MCF 10A (cell line): ENCODE data around the gene THSD7B. TPM values are rescaled to one million over a fixed set of nuclear protein-coding genes. Genes with fewer than 3 reads are reported as not detected.
A peak's percentile ranks its signal among the peaks of the same experiment; 100 is the strongest.
"Not testable (repeated sequence)": the region's sequence is repeated elsewhere in the genome, so short reads cannot be mapped to it uniquely, and the experiment has no call there.

Experiments used
- BruUV-seq: library from RNA; stranded (reverse); fragments of 400-500 nt; replicated peaks from 2 replicates; lab custom pipeline; 2021; lab: Mats Ljungman, UMichigan
- CTCF ChIA-PET: fragments of 300-600 bp; sonication (Branson Sonifier 250); formaldehyde crosslinking; extraction: SDS; loops from one replicate; lab custom pipeline; 2021; ENCODE audit warnings: antibody characterized with exemption, inconsistent platforms; lab: Yijun Ruan, JAX
- POLR2A ChIA-PET: fragments of 300-600, 350-650 bp; sonication (Branson Sonifier 250); formaldehyde crosslinking; extraction: SDS; loops from one replicate; lab custom pipeline; 2020; ENCODE audit warnings: antibody characterized with exemption, inconsistent platforms; lab: Yijun Ruan, JAX
- DNase-seq: peaks from one replicate; pipeline ENCODE4 v3.0.0-alpha.2; 2018; ENCODE audit not compliant: unreplicated experiment
- H3K27ac Mint-ChIP-seq: one replicate; pipeline ENCODE4 v1.8.0; 2022; ENCODE audit warnings: mild to moderate bottlenecking, low read depth, mixed read lengths; ENCODE audit not compliant: unreplicated experiment
- H3K27me3 Mint-ChIP-seq: one replicate; pipeline ENCODE4 v1.8.0; 2022; ENCODE audit warnings: mixed read lengths; ENCODE audit not compliant: insufficient read depth, unreplicated experiment
- H3K36me3 Mint-ChIP-seq: one replicate; pipeline ENCODE4 v1.8.0; 2022; ENCODE audit warnings: mild to moderate bottlenecking, moderate library complexity, mixed read lengths; ENCODE audit not compliant: insufficient read depth, unreplicated experiment
- H3K4me1 Mint-ChIP-seq: one replicate; pipeline ENCODE4 v1.8.0; 2022; ENCODE audit warnings: mixed read lengths; ENCODE audit not compliant: insufficient read depth, unreplicated experiment
- H3K4me3 Mint-ChIP-seq: one replicate; pipeline ENCODE4 v1.8.0; 2022; ENCODE audit warnings: mild to moderate bottlenecking, moderate library complexity, mixed read lengths; ENCODE audit not compliant: unreplicated experiment
- H3K9me3 Mint-ChIP-seq: one replicate; pipeline ENCODE4 v1.8.0; 2022; ENCODE audit warnings: mixed read lengths; ENCODE audit not compliant: unreplicated experiment
- intact Hi-C: fragments of 100-400 bp; cut with micrococcal nuclease; formaldehyde crosslinking; loops from 2 replicates; pipeline ENCODE4 v1.14.1; 2022
- total RNA-seq: library from RNA; stranded (reverse); gene quantifications from 2 replicates; pipeline ENCODE4 v1.2.3, GENCODE V29; 2022
- TF ChIP-seq, protein P1 (sequence below): fragments of 200-600 bp; IDR thresholded peaks from one replicate; pipeline ENCODE4 v1.8.0; 2022; ENCODE audit warnings: antibody characterized with exemption, mild to moderate bottlenecking; ENCODE audit not compliant: unreplicated experiment

THSD7B gene
- total RNA-seq, 1 experiment from 2014 or later = not detected

DNA sequence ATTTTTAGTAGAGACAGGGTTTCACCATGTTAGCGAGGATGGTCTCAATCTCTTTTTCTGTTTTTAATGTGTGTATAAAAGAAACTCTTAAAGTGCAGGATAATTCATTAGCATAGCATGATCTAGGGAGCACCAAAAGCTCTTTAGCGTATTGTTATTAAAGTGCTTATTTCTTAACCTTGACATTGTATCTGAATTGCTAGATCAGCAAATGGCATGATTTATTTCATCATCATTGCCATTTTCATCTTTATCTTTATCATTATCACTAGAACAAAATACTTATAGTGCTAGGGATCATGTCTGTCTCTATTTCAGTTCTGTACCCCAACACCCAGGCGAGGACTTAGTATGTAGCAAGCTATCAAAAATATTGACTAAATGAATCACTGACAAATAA, 805.1 kb downstream of the THSD7B start:
- Mint-ChIP-seq H3K9me3 (peaks cover 8% of the 10 kb centered on the region), H3K4me3 (no peak overlapping the region), H3K36me3 (peaks cover 4% of the 10 kb centered on the region), H3K4me1 (no peaks in the 10 kb centered on the region), H3K27me3 (no peaks in the 10 kb centered on the region), H3K27ac (no peak overlapping the region)
- intact Hi-C loops = no loop called here
- CTCF ChIA-PET = interaction anchor here (0.9 kb wide), 1 partner anchor 90 kb away, joined by 5 read pairs; no protein-coding TSS in a partner anchor
- no TSS peak for BruUV-seq
- DNase-seq = no peak
- POLR2A ChIA-PET = no interaction called here
- TF ChIP-seq, protein P1, sequence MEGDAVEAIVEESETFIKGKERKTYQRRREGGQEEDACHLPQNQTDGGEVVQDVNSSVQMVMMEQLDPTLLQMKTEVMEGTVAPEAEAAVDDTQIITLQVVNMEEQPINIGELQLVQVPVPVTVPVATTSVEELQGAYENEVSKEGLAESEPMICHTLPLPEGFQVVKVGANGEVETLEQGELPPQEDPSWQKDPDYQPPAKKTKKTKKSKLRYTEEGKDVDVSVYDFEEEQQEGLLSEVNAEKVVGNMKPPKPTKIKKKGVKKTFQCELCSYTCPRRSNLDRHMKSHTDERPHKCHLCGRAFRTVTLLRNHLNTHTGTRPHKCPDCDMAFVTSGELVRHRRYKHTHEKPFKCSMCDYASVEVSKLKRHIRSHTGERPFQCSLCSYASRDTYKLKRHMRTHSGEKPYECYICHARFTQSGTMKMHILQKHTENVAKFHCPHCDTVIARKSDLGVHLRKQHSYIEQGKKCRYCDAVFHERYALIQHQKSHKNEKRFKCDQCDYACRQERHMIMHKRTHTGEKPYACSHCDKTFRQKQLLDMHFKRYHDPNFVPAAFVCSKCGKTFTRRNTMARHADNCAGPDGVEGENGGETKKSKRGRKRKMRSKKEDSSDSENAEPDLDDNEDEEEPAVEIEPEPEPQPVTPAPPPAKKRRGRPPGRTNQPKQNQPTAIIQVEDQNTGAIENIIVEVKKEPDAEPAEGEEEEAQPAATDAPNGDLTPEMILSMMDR = no peak

DNA sequence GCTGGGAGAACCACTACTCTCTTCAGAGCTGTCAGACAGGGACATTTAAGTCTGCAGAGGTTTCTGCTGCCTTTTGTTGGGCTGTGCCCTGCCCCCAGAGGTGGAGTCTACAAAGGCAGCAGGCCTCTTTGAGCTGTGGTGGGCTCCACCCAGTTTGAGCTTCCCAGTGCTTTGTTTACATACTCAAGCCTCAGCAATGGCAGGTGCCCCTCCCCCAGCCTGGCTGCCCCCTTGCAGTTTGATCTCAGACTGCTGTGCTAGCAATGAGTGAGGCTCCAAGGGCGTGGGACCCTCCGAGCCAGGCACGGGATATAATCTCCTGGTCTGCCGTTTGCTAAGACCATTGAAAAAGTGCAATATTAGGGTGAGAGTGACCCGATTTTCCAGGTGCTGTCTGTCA, 822.5 kb downstream of the THSD7B start:
- H3K9me3 Mint-ChIP-seq = not testable (repeated sequence)

DNA sequence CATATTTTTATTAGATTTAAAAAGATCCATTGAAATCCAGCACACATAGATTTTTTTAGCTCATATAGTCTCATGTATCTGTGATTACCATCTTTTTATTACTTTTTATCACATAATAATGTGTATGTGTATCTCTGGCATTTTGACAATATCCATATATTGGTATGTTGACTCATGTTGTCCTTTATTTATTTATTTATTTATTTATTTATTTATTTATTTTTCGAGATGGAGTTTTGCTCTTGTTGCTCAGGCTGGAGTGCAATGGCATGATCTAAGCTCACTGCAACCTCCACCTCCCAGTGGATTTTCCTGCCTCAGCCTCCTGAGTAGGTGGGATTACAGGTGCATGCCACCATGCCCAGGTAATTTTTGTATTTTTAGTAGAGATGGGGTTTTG, 823.2 kb downstream of the THSD7B start:
- H3K36me3 Mint-ChIP-seq, DNase-seq, BruUV-seq, POLR2A ChIA-PET, H3K9me3 Mint-ChIP-seq, CTCF ChIA-PET, H3K4me1 Mint-ChIP-seq, H3K27ac Mint-ChIP-seq, H3K4me3 Mint-ChIP-seq, H3K27me3 Mint-ChIP-seq, intact Hi-C loops: not testable (repeated sequence)

More for the DNA sequence above, 822.5 kb downstream of the THSD7B start:
- DNase-seq, H3K27ac Mint-ChIP-seq, CTCF ChIA-PET, H3K36me3 Mint-ChIP-seq, intact Hi-C loops, BruUV-seq, H3K4me1 Mint-ChIP-seq, H3K27me3 Mint-ChIP-seq, H3K4me3 Mint-ChIP-seq: not testable (repeated sequence)
- POLR2A ChIA-PET = interaction anchor here (0.8 kb wide), 1 partner anchor 14 kb away, joined by 3 read pairs; no protein-coding TSS in a partner anchor

DNA sequence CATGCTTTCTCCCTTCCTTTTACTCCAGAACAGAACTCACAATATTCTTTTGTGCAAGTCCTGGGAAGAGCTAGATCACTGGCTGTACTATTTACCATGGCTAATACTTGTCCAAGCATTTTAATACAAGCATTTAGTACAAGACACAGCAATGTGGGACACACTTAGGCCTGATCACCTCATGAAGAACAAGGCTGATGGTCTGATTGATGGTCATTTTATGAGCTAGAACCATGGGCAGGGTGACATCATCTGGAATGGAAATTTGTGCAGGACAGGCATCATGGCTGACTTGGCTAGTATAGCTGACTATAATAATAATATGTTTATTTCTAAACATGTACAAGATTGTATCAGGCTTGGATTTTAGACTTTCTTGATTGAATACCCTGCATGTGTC, 824.8 kb downstream of the THSD7B start:
- Mint-ChIP-seq H3K4me1 (no peaks in the 10 kb centered on the region), H3K27ac (peak overlapping the region; percentile 46), H3K4me3 (no peak overlapping the region), H3K9me3 (no peaks in the 10 kb centered on the region), H3K36me3 (no peaks in the 10 kb centered on the region), H3K27me3 (no peaks in the 10 kb centered on the region)
- intact Hi-C loops = no loop called here
- no TSS peak for BruUV-seq
- POLR2A ChIA-PET = no interaction called here
- TF ChIP-seq, protein P1 = no peak
- no peak for DNase-seq
- CTCF ChIA-PET = interaction anchor here (0.8 kb wide), 1 partner anchor 13 kb away, joined by 3 read pairs; no protein-coding TSS in a partner anchor

DNA sequence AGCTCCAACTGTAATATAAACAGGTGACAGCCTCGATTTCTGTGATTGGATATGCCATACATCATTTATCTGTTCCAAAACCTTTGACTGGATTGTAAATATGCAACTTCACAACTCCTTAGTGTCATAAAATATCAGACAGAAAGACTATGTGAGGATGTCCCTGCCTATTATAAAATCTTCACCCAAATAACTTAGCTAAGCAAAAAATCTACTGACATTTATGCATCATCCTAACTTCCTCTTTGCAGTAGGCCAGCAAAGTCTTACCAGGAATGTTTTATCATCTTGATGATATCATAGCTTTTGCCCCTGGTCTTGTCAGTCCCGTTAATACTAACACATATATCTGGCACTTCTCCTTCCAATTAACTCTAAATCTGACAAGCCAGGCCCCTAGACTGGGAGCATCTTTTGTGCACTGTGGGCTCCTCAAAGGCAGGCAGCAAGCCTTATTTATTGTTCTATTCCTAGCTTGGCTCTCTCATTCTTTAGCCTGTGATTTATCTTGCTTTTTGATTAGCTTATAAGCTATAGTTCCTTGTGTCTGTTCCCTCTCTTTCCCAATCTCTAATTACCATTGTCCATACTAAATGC, 842.5 kb downstream of the THSD7B start:
- DNase-seq = no peak
- Mint-ChIP-seq H3K4me3 (no peak overlapping the region), H3K9me3 (peaks cover 7% of the 10 kb centered on the region), H3K27me3 (no peaks in the 10 kb centered on the region), H3K36me3 (no peaks in the 10 kb centered on the region), H3K27ac (no peak overlapping the region), H3K4me1 (peaks cover 9% of the 10 kb centered on the region)
- intact Hi-C loops = no loop called here
- no TSS peak for BruUV-seq
- TF ChIP-seq, protein P1 = no peak
- ChIA-PET CTCF (interaction anchor here (0.6 to 1.2 kb wide), 8 partner anchors 18 to 125 kb away, joined by 3 to 4 read pairs (median 3); no protein-coding TSS in a partner anchor), POLR2A (interaction anchor here (0.9 kb wide), 1 partner anchor 27 kb away, joined by 3 read pairs; no protein-coding TSS in a partner anchor)
